SIG-M5 treated with dmso at 0.1 percent for 504 hours (cell line): ENCODE data around the gene FLAD1.

Experiments
- DNase-seq: peaks from one replicate; lab custom pipeline; 2025; ENCODE audit not compliant: unreplicated experiment; lab: John Stamatoyannopoulos, UW

Gene FLAD1

GRCh38 chr1:155034318-155035208 lies 51.4 kb downstream of the FLAD1 start:
- DNase-seq = no peak

- no peak for DNase-seq
These were observed 52.8 kb downstream of the FLAD1 start for GRCh38 chr1:155035936-155036335.

- DNase-seq = no peak
These were observed 53.9 kb downstream of the FLAD1 start for GRCh38 chr1:155037043-155037442.

- DNase-seq = no peak
These were observed 54.8 kb downstream of the FLAD1 start for GRCh38 chr1:155037851-155038441.

GRCh38 chr1:155038602-155039307 lies 55.6 kb downstream of the FLAD1 start:
- no peak for DNase-seq

- DNase-seq = no peak
These were observed 56.1 kb downstream of the FLAD1 start for GRCh38 chr1:155039308-155039669.

- no peak for DNase-seq
These were observed 57.4 kb downstream of the FLAD1 start for GRCh38 chr1:155040358-155041093.
